HCT116 (cell line): Measurements from ENCODE around the gene ATP6V0D1. TPM values are rescaled to one million over a fixed set of nuclear protein-coding genes. Genes with fewer than 3 reads are reported as not detected.

ENCODE experiments used
- ATAC-seq: fragments of 200-7000 bp; cut with Tn5 transposase; 2 replicates; pipeline ENCODE4 v1.9.1; 2020; ENCODE audit warnings: mild to moderate bottlenecking, moderate library complexity
- BruUV-seq: library from RNA; stranded (reverse); fragments of 400-500 nt; replicated peaks from 2 replicates; lab custom pipeline; 2021; lab: Mats Ljungman, UMichigan
- CTCF ChIA-PET: fragments of 300-600 bp; sonication (Branson Sonifier 250); formaldehyde crosslinking; loops from one replicate; lab custom pipeline; 2021; ENCODE audit warnings: antibody characterized with exemption; lab: Charles Lee
- POLR2A ChIA-PET: fragments of 300-600, 350-600 bp; sonication (Branson Sonifier 250); formaldehyde crosslinking; loops from one replicate; lab custom pipeline; 2021; ENCODE audit warnings: antibody characterized with exemption; lab: Charles Lee
- RAD21 ChIA-PET, 2 experiments: fragments of 300-600 bp; sonication (Branson Sonifier 250); formaldehyde crosslinking; loops; one replicate each; lab custom pipeline; 2023; ENCODE audit warnings: low total read pairs in 2 of 2; ENCODE audit not compliant: uncharacterized antibody in 2 of 2, unreplicated experiment in 2 of 2, low non-redundant PET in 1 of 2; lab: Charles Lee
- DNase-seq: peaks from one replicate; pipeline ENCODE4 v3.0.0-alpha.2; 2010; ENCODE audit warnings: low read depth, low spot score
- H2AFZ ChIP-seq: fragments of 200-600 bp; shearing (Covaris generic), sonication (generic); 2 replicates; pipeline ENCODE4 v1.6.1; 2017; ENCODE audit warnings: low read depth, mixed run types, mixed read lengths, antibody characterized with exemption, low read length; ENCODE audit not compliant: poor library complexity, severe bottlenecking
- H3K27ac ChIP-seq: 2 replicates; pipeline ENCODE4 v1.5.1; 2012; ENCODE audit warnings: low read depth, low read length
- H3K27me3 ChIP-seq: fragments of 200-600 bp; sonication (generic); 2 replicates; pipeline ENCODE4 v1.6.1; 2016; ENCODE audit warnings: mixed run types, low read length, mixed read lengths; ENCODE audit not compliant: insufficient read depth
- H3K36me3 ChIP-seq, 2 experiments: fragments of 200-500 bp in 1 of 2; fragments of 200-600 bp in 1 of 2; sonication (Bioruptor generic) in 1 of 2; sonication (generic) in 1 of 2; 2 replicates each; pipeline versions ENCODE4 v1.5.1 to v1.6.1; 2014 to 2016; ENCODE audit warnings: low read length in 2 of 2, inconsistent platforms in 1 of 2, mixed read lengths in 1 of 2, mixed run types in 1 of 2; ENCODE audit not compliant: insufficient read depth in 2 of 2, control insufficient read depth in 1 of 2
- H3K4me1 ChIP-seq, 2 experiments: fragments of 200-600 bp in 1 of 2; sonication (generic) in 1 of 2; 2 replicates each; pipeline versions ENCODE4 v1.5.1 to v1.6.1; 2012 to 2017; ENCODE audit warnings: low read length in 2 of 2, inconsistent platforms in 1 of 2, mild to moderate bottlenecking in 1 of 2, mixed read lengths in 1 of 2, mixed run types in 1 of 2, moderate library complexity in 1 of 2; ENCODE audit not compliant: insufficient read depth in 2 of 2, control insufficient read depth in 1 of 2
- H3K4me2 ChIP-seq: fragments of 200-600 bp; sonication (generic); 2 replicates; pipeline ENCODE4 v1.6.1; 2017; ENCODE audit warnings: mixed run types, low read length, mixed read lengths
- H3K4me3 ChIP-seq, 2 experiments: fragments of 200-600 bp in 1 of 2; sonication (generic) in 1 of 2; replicated peaks in 1 of 2; 2 replicates each; pipeline ENCODE4 v1.5.1; 2011 to 2016; ENCODE audit warnings: low read length in 2 of 2, control low read depth in 1 of 2, low read depth in 1 of 2, mild to moderate bottlenecking in 1 of 2, mixed read lengths in 1 of 2, mixed run types in 1 of 2
- H3K79me2 ChIP-seq: fragments of 200-600 bp; sonication (generic); 2 replicates; pipeline ENCODE4 v1.6.1; 2017; ENCODE audit warnings: mild to moderate bottlenecking, mixed run types, low read length, moderate library complexity, mixed read lengths; ENCODE audit not compliant: insufficient read depth
- H3K9ac ChIP-seq: fragments of 200-600 bp; sonication (generic); 2 replicates; pipeline ENCODE4 v1.6.1; 2016; ENCODE audit warnings: low read length, mixed read lengths
- H3K9me2 ChIP-seq: fragments of 200-600 bp; sonication (generic), shearing (Covaris generic); 2 replicates; pipeline ENCODE4 v1.6.1; 2017; ENCODE audit warnings: mixed run types, mild to moderate bottlenecking, moderate library complexity; ENCODE audit not compliant: insufficient read depth
- H3K9me3 ChIP-seq, 2 experiments: fragments of 200-500 bp in 1 of 2; fragments of 200-600 bp in 1 of 2; sonication (Bioruptor generic) in 1 of 2; sonication (generic) in 1 of 2; 2 replicates each; pipeline ENCODE4 v1.6.1; 2014 to 2017; ENCODE audit warnings: low read length in 2 of 2, mixed read lengths in 2 of 2, inconsistent platforms in 1 of 2, low read depth in 1 of 2, mild to moderate bottlenecking in 1 of 2, mixed run types in 1 of 2, moderate library complexity in 1 of 2; ENCODE audit not compliant: control insufficient read depth in 1 of 2, insufficient read depth in 1 of 2
- H4K20me1 ChIP-seq: fragments of 200-600 bp; sonication (generic), shearing (Covaris generic); 2 replicates; pipeline ENCODE4 v1.6.1; 2017; ENCODE audit warnings: mixed run types, mild to moderate bottlenecking, moderate library complexity; ENCODE audit not compliant: insufficient read depth
- CBX3 ChIP-seq: IDR thresholded peaks from 2 replicates; pipeline ENCODE4 v1.6.1; 2012; ENCODE audit warnings: low read depth
- ELF1 ChIP-seq: IDR thresholded peaks from 2 replicates; pipeline ENCODE4 v1.6.1; 2012; ENCODE audit warnings: low read depth, borderline replicate concordance
- EZH2 ChIP-seq: fragments of 200-600 bp; sonication (generic); IDR thresholded peaks from 2 replicates; pipeline ENCODE4 v1.6.1; 2017; ENCODE audit warnings: antibody characterized with exemption, mixed run types
- POLR2A ChIP-seq: IDR thresholded peaks from 2 replicates; pipeline ENCODE4 v1.7.0; 2011; ENCODE audit warnings: borderline replicate concordance; ENCODE audit not compliant: insufficient read depth, insufficient read length; ENCODE audit errors: extremely low read depth
- intact Hi-C: fragments of 100-400 bp; cut with micrococcal nuclease; formaldehyde crosslinking; loops from 2 replicates; pipeline ENCODE4 v1.10.0; 2022
- total RNA-seq: library from RNA; stranded (reverse); gene quantifications from one replicate; pipeline ENCODE4 v1.2.1, GENCODE V29; 2021; ENCODE audit not compliant: unreplicated experiment

Gene ATP6V0D1
- total RNA-seq, 1 experiment from 2014 or later: 36.6 TPM

- no peaks in the 10 kb centered on the region for H3K36me3 ChIP-seq
- ChIA-PET CTCF (interaction anchor here (1.4 kb wide), 1 partner anchor 32 kb away, joined by 4 read pairs; no protein-coding TSS in a partner anchor), POLR2A (no interaction called here), RAD21 (no interaction called here)
- no TSS peak for BruUV-seq
- H3K4me1 ChIP-seq: peaks cover 3 to 10% of the 10 kb centered on the region in 2 experiments; a peak in 3 of 4 replicates
- intact Hi-C loops: no loop called here
- H3K4me3 ChIP-seq: no peak overlapping the region
- no peak overlapping the region for H2AFZ ChIP-seq
- ATAC-seq (no peak), DNase-seq (no peak)
- H3K9ac ChIP-seq: no peak overlapping the region
- no peaks in the 10 kb centered on the region for H3K9me2 ChIP-seq
- H3K79me2 ChIP-seq: peaks cover 6% of the 10 kb centered on the region; the same call in 1 of the 2 replicates
- H3K4me2 ChIP-seq: no peak overlapping the region
- H3K27ac ChIP-seq: no peak overlapping the region
- H3K27me3 ChIP-seq: no peaks in the 10 kb centered on the region
- H4K20me1 ChIP-seq: no peaks in the 10 kb centered on the region
- no peaks in the 10 kb centered on the region for H3K9me3 ChIP-seq
- TF ChIP-seq POLR2A (no peak), EZH2 (no peak), ELF1 (no peak)
Observed at GRCh38 chr16:67460168-67460567, 20.8 kb downstream of the ATP6V0D1 start.

DNA sequence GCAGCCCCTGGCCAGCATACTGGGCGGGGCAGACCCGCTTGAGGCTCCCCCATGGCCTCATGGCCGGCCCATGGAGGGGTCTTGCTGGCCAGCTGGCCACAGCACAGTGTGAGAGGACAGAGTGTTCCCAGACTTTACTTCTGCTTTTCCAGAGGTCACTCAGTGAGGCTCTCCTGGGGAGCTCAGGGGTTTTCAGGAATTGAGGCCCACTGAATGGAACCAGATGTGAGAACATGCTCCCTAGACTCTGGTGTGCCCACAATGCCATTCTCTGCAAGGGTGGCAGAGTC is 21.2 kb downstream of the ATP6V0D1 start:
- Histone ChIP-seq H3K9me2 (no peaks in the 10 kb centered on the region), H3K9ac (no peak overlapping the region), H3K27me3 (no peaks in the 10 kb centered on the region), H2AFZ (no peak overlapping the region), H4K20me1 (no peaks in the 10 kb centered on the region), H3K4me3 (no peak overlapping the region), H3K4me1 (peaks cover 3 to 9% of the 10 kb centered on the region in 2 experiments; a peak in 3 of 4 replicates), H3K4me2 (no peak overlapping the region), H3K79me2 (peaks cover 2% of the 10 kb centered on the region; the same call in 1 of the 2 replicates), H3K36me3 (no peaks in the 10 kb centered on the region), H3K9me3 (no peaks in the 10 kb centered on the region), H3K27ac (no peak overlapping the region)
- ATAC-seq (no peak), DNase-seq (no peak)
- POLR2A ChIA-PET: no interaction called here
- TF ChIP-seq CBX3: no peak
- CTCF ChIA-PET: interaction anchor here (1.4 kb wide), 1 partner anchor 32 kb away, joined by 4 read pairs; no protein-coding TSS in a partner anchor
- no TSS peak for BruUV-seq
- RAD21 ChIA-PET: no interaction called here
- intact Hi-C loops: no loop called here
